ENCODE measurements around the gene UGT1A5. TPM values are rescaled to one million over a fixed set of nuclear protein-coding genes. Genes with fewer than 3 reads are reported as not detected.
A peak's percentile ranks its signal among the peaks of the same experiment; 100 is the strongest.

UGT1A5 gene
- total and polyA plus RNA-seq, 2 of the 13 experiments (the other 11 are each of a cell fraction or from before 2014, with no cell fraction given), result not detected

DNA sequence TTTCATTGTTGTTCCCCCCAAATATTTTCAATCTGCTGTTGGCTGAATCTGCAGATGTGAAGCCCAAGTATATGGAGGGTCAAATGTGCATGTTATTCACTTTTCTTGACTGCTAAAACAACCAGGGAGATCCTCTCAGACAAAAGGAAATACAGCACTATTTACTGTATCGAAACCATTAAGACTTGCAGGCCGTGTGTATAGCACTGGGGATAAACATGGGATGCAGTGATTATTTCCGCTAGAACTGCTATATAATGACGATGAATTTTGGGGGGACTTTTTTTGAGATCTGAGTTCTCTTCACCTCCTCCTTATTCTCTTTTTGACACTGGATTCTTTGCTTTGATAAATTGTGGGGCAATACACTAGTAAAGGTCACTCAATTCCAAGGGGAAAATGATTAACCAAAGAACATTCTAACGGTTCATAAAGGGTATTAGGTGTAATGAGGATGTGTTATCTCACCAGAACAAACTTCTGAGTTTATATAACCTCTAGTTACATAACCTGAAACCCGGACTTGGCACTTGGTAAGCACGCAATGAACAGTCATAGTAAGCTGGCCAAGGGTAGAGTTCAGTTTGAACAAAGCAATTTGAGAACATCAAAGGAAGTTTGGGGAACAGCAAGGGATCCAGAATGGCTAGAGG, 43.8 kb downstream of the UGT1A5 start (continued):
- TF ChIP-seq PCBP1 (IDR thresholded peaks at IDR 0.05; ENCODE audit: borderline replicate concordance, low read depth, low read length) (no peak), ZBTB40 (IDR thresholded peaks at IDR 0.05) (no peak), ZBTB40 (CRISPR knock-in tag; IDR thresholded peaks at IDR 0.05) (peak; percentile 31; the same call in 1 of the 2 replicates), FOSL2 (CRISPR knock-in tag; IDR thresholded peaks at IDR 0.05) (peak; percentile 90), KLF16 (CRISPR knock-in tag; IDR thresholded peaks at IDR 0.05) (peak in 1 of 2 experiments; percentile 88; a peak in 2 of 4 replicates), IKZF4 (CRISPR knock-in tag; IDR thresholded peaks at IDR 0.05; ENCODE audit: borderline replicate concordance, low read depth, not compliant biosample characterization) (no peak), MATR3 (CRISPR knock-in tag; IDR thresholded peaks at IDR 0.05) (no peak), RFXANK (CRISPR knock-in tag; IDR thresholded peaks at IDR 0.05) (no peak), ZSCAN25 (CRISPR knock-in tag; IDR thresholded peaks at IDR 0.05) (peak; percentile 48; the same call in 1 of the 2 replicates), FOXP1 (IDR thresholded peaks at IDR 0.05) (0 out of 2 replicates have a peak, but pooled peaks have one; percentile 31), FOXP1 (CRISPR knock-in tag; IDR thresholded peaks at IDR 0.05) (peak; percentile 94), ZNF530 (CRISPR knock-in tag; IDR thresholded peaks at IDR 0.05; ENCODE audit: low read depth) (no peak)
- TF ChIP-seq, protein P1, sequence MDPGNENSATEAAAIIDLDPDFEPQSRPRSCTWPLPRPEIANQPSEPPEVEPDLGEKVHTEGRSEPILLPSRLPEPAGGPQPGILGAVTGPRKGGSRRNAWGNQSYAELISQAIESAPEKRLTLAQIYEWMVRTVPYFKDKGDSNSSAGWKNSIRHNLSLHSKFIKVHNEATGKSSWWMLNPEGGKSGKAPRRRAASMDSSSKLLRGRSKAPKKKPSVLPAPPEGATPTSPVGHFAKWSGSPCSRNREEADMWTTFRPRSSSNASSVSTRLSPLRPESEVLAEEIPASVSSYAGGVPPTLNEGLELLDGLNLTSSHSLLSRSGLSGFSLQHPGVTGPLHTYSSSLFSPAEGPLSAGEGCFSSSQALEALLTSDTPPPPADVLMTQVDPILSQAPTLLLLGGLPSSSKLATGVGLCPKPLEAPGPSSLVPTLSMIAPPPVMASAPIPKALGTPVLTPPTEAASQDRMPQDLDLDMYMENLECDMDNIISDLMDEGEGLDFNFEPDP (CRISPR knock-in tag; conservative IDR thresholded peaks at IDR 0.05), result no peak
- TF ChIP-seq, protein P2, sequence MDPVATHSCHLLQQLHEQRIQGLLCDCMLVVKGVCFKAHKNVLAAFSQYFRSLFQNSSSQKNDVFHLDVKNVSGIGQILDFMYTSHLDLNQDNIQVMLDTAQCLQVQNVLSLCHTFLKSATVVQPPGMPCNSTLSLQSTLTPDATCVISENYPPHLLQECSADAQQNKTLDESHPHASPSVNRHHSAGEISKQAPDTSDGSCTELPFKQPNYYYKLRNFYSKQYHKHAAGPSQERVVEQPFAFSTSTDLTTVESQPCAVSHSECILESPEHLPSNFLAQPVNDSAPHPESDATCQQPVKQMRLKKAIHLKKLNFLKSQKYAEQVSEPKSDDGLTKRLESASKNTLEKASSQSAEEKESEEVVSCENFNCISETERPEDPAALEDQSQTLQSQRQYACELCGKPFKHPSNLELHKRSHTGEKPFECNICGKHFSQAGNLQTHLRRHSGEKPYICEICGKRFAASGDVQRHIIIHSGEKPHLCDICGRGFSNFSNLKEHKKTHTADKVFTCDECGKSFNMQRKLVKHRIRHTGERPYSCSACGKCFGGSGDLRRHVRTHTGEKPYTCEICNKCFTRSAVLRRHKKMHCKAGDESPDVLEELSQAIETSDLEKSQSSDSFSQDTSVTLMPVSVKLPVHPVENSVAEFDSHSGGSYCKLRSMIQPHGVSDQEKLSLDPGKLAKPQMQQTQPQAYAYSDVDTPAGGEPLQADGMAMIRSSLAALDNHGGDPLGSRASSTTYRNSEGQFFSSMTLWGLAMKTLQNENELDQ (CRISPR knock-in tag; IDR thresholded peaks at IDR 0.05; ENCODE audit: borderline replicate concordance), result no peak

Data from HepG2 (cell line).